OCI-LY1 (cell line): Measurements from ENCODE around the gene STUM.

Experiments used
- EZH2 ChIP-seq: fragments of 200-600 bp; sonication (generic), shearing (Covaris generic); IDR thresholded peaks from 2 replicates; pipeline ENCODE4 v1.8.0; 2017; ENCODE audit warnings: borderline replicate concordance, mixed run types, mild to moderate bottlenecking, antibody characterized with exemption, low read length, moderate library complexity, mixed read lengths
- TF ChIP-seq, protein P1 (sequence below): fragments of 200-600 bp; sonication (generic), shearing (Covaris generic); IDR thresholded peaks from 2 replicates; pipeline ENCODE4 v1.5.1; 2017; ENCODE audit warnings: mild to moderate bottlenecking, antibody characterized with exemption, low read length, moderate library complexity, mixed read lengths

DNA sequence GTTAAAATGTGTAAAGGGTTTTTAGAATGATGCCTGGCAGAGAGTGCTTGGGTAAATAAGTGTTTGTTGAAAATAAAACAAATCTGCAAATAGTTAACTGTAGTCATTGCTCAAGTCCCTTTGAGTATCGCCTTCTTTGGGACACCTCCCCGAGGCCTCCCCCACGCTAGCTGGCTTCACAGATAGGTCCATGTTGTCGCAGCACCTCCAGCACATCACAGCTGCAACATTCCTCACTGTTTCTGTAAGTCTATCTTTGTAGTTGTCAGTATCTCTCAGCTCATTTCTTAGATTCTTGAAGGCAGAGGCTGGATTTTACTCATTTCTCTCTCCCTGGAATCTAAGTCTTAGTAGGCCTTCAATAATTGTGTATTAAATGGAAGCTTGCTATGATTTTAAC lies 1.6 kb upstream of the STUM start:
- TF ChIP-seq, protein P1, sequence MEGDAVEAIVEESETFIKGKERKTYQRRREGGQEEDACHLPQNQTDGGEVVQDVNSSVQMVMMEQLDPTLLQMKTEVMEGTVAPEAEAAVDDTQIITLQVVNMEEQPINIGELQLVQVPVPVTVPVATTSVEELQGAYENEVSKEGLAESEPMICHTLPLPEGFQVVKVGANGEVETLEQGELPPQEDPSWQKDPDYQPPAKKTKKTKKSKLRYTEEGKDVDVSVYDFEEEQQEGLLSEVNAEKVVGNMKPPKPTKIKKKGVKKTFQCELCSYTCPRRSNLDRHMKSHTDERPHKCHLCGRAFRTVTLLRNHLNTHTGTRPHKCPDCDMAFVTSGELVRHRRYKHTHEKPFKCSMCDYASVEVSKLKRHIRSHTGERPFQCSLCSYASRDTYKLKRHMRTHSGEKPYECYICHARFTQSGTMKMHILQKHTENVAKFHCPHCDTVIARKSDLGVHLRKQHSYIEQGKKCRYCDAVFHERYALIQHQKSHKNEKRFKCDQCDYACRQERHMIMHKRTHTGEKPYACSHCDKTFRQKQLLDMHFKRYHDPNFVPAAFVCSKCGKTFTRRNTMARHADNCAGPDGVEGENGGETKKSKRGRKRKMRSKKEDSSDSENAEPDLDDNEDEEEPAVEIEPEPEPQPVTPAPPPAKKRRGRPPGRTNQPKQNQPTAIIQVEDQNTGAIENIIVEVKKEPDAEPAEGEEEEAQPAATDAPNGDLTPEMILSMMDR: no peak
- no peak for TF ChIP-seq EZH2
